ENCODE results near the gene HSDL2.

Gene HSDL2

GRCh38 chr9:112516769-112517168 is 136.9 kb downstream of the HSDL2 start:
- TF ChIP-seq EGR1 (IDR thresholded peaks at IDR 0.05) (no peak), YY1 (IDR thresholded peaks at IDR 0.05; ENCODE audit: low read depth) (no peak), TAF1 (IDR thresholded peaks at IDR 0.05; ENCODE audit: low read depth) (no peak), EP300 (IDR thresholded peaks at IDR 0.05; ENCODE audit: borderline replicate concordance) (no peak), CREB1 (IDR thresholded peaks at IDR 0.05; ENCODE audit: low read depth) (no peak), REST (IDR thresholded peaks at IDR 0.05; ENCODE audit: low read depth) (no peak), USF1 (IDR thresholded peaks at IDR 0.05) (no peak), TCF12 (IDR thresholded peaks at IDR 0.05; ENCODE audit: low read depth) (no peak), FOXM1 (IDR thresholded peaks at IDR 0.05; ENCODE audit: borderline replicate concordance, low read depth) (no peak), ZBTB7A (IDR thresholded peaks at IDR 0.05; ENCODE audit: low read depth) (no peak), TEAD4 (IDR thresholded peaks at IDR 0.05) (no peak), NFIC (IDR thresholded peaks at IDR 0.05) (no peak)

- TF ChIP-seq TAF1 (IDR thresholded peaks at IDR 0.05; ENCODE audit: low read depth): no peak
- TF ChIP-seq USF1 (IDR thresholded peaks at IDR 0.05): no peak
- no peak for TF ChIP-seq FOXM1 (IDR thresholded peaks at IDR 0.05; ENCODE audit: borderline replicate concordance, low read depth)
- no peak for TF ChIP-seq TEAD4 (IDR thresholded peaks at IDR 0.05)
- TF ChIP-seq TCF12 (IDR thresholded peaks at IDR 0.05; ENCODE audit: low read depth): no peak
- TF ChIP-seq NFIC (IDR thresholded peaks at IDR 0.05): no peak
- TF ChIP-seq MAX (IDR thresholded peaks at IDR 0.05): no peak
- TF ChIP-seq RAD21 (IDR thresholded peaks at IDR 0.05; ENCODE audit: low read depth): no peak
- TF ChIP-seq REST (IDR thresholded peaks at IDR 0.05; ENCODE audit: low read depth): no peak
- no peak for TF ChIP-seq EGR1 (IDR thresholded peaks at IDR 0.05)
- no peak for TF ChIP-seq CEBPB (IDR thresholded peaks at IDR 0.05)
- TF ChIP-seq EP300 (IDR thresholded peaks at IDR 0.05; ENCODE audit: borderline replicate concordance): no peak
- no peak for TF ChIP-seq CREB1 (IDR thresholded peaks at IDR 0.05; ENCODE audit: low read depth)
- no peak for TF ChIP-seq ZBTB7A (IDR thresholded peaks at IDR 0.05; ENCODE audit: low read depth)
- no peak for TF ChIP-seq YY1 (IDR thresholded peaks at IDR 0.05; ENCODE audit: low read depth)
Observed at GRCh38 chr9:112520069-112520468, 140.2 kb downstream of the HSDL2 start.

GRCh38 chr9:112520656-112521055 is 140.7 kb downstream of the HSDL2 start:
- TF ChIP-seq YY1 (IDR thresholded peaks at IDR 0.05; ENCODE audit: low read depth) (no peak), CREB1 (IDR thresholded peaks at IDR 0.05; ENCODE audit: low read depth) (no peak), EP300 (IDR thresholded peaks at IDR 0.05; ENCODE audit: borderline replicate concordance) (no peak), NFIC (IDR thresholded peaks at IDR 0.05) (no peak), TCF12 (IDR thresholded peaks at IDR 0.05; ENCODE audit: low read depth) (no peak), USF1 (IDR thresholded peaks at IDR 0.05) (no peak)
